Erythroblast (primary cell): ENCODE measurements around the gene MAMDC2.

ENCODE experiments used
- GATA1 ChIP-seq: IDR thresholded peaks from 2 replicates; pipeline ENCODE4 v1.6.1; 2011; ENCODE audit warnings: low read depth, mild to moderate bottlenecking, control low read depth, low read length, moderate library complexity
- POLR2A ChIP-seq: IDR thresholded peaks from 2 replicates; pipeline ENCODE4 v1.6.1; 2011; ENCODE audit warnings: mild to moderate bottlenecking, low read length

- no peak for TF ChIP-seq POLR2A
- TF ChIP-seq GATA1, result no peak
Observed at GRCh38 chr9:70046274-70047070, 2.8 kb downstream of the MAMDC2 start.
